ENCODE measurements around the gene MED1. TPM values are rescaled to one million over a fixed set of nuclear protein-coding genes. Genes with fewer than 3 reads are reported as not detected.
A peak's percentile ranks its signal among the peaks of the same experiment; 100 is the strongest.

Gene MED1
- total RNA-seq, 1 donor from 2014 or later: 39.9 TPM

DNA sequence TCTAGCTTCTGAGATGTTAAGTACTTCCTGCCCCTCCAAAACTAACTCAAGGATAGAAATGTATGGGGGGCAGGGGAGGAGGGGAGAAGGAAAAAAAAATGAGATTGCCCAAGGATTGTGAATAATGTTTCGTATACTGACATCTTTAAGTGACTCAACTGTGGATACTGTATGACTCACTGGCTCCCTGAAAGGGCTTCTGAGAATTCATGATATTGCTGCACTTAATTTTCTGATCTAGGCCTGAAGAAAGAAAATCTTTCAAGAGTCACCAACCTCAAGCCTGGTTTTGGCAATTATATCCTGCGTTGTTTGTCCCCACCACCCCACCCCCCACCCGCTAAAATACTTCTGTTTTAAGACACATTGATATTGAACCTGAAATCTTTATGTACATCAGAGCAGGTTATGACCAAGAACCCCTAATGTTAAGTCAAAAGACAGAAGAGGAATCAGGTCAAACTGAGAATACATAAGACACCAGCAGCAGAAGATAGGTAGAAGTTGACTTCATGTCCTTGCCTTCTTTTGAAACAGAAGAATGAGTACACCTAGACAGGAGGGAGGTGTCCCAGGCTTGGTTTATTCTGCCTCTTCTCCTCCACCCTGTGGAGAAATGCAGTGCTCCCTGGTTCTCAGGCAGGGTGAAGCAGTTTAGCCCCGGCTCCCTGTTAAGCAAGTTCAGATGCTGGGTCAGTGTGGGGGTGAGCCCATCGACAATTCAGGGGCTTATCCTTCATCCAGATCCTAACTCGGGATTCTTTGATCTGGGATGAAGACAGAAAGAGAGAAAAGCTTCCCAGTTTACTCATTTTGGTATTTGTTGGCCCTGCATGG is 46.3 kb downstream of the MED1 start:
- H3K4me3 ChIP-seq (ENCODE audit: low read depth, low read length): no peak overlapping the region
- TF ChIP-seq, protein P1, sequence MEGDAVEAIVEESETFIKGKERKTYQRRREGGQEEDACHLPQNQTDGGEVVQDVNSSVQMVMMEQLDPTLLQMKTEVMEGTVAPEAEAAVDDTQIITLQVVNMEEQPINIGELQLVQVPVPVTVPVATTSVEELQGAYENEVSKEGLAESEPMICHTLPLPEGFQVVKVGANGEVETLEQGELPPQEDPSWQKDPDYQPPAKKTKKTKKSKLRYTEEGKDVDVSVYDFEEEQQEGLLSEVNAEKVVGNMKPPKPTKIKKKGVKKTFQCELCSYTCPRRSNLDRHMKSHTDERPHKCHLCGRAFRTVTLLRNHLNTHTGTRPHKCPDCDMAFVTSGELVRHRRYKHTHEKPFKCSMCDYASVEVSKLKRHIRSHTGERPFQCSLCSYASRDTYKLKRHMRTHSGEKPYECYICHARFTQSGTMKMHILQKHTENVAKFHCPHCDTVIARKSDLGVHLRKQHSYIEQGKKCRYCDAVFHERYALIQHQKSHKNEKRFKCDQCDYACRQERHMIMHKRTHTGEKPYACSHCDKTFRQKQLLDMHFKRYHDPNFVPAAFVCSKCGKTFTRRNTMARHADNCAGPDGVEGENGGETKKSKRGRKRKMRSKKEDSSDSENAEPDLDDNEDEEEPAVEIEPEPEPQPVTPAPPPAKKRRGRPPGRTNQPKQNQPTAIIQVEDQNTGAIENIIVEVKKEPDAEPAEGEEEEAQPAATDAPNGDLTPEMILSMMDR (IDR thresholded peaks at IDR 0.05; ENCODE audit: insufficient read depth, low read length, poor library complexity, severe bottlenecking): no peak
- no peaks in the 10 kb centered on the region for H3K36me3 ChIP-seq (ENCODE audit: control insufficient read depth, insufficient read depth, low read length)
- peak; percentile 60 for DNase-seq (ENCODE audit: low read depth)
- H3K27me3 ChIP-seq (ENCODE audit: control insufficient read depth, insufficient read depth, low read length): no peaks in the 10 kb centered on the region

DNA sequence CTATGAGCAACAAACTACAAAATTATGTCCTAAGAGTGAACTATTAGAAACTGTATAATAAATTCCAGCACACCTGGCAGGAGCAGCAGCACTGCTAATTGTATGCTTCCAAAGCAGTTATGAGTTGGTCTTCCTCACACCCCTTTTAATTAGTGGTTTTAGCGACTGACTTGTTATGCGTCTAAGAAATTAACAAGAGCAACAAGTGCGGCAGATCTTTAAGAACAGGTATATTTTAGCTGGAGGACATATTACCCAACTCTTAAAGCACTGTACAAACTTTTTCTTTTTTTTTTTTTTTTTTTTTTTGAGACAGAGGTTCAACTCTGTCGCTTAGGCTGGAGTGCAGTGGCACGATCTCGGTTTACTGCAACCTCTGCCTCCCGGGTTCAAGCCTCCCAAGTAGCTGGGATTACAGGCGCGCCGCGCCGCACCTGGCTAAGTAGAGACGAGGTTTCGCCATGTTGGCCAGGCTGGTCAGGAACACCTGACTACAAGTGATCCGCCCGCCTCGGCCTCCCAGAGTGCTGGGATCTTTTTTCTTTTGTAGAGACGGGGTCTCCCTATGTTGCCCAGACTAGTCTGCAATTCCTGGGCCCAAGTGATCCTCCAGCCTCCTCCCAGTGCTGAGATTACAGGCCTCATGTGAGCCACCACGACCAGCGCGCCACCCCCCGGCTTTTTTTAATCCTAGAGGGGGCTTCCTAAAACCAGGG is 48.0 kb downstream of the MED1 start:
- no peak overlapping the region for H3K4me3 ChIP-seq (ENCODE audit: low read depth, low read length)

DNA sequence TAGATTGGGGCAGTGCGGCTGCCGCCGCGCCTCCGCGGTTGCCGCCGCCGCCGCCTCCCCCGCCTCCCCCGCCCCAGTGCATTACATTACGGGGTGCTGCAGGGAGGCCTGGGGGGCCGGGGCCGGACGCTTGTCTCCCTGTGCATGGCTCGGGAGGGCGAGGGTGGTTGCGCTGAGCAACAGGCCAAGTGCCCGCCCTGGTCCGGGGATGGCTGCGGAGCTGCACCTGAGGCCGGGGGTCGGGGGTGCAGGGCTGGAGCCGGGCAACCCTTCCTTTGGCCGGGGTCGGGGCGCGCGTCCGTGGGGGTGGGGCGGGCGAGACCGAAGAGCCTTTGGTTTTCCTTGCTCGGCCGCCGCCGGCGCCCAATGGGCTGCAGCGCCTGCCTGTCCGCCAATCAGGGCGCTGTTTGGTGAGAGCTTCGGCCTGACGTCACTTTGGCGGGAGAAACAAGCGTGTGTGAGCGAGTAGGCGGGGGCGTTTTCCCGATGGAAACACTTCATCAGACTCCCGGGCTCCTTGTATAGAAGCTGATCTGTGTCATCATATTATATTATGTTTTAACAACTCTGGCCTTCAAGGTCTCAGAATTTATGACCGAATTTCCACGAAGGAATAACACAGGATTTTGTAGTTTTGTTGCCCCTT is 48.7 kb downstream of the MED1 start:
- Histone ChIP-seq H3K36me3 (ENCODE audit: control insufficient read depth, insufficient read depth, low read length) (no peaks in the 10 kb centered on the region), H3K27me3 (ENCODE audit: control insufficient read depth, insufficient read depth, low read length) (no peaks in the 10 kb centered on the region), H3K4me3 (ENCODE audit: low read depth, low read length) (peak overlapping the region; percentile 97)
- peak; percentile 75 for DNase-seq (ENCODE audit: low read depth)
- TF ChIP-seq, protein P1 (IDR thresholded peaks at IDR 0.05; ENCODE audit: insufficient read depth, low read length, poor library complexity, severe bottlenecking): no peak

More for the DNA sequence above, 48.0 kb downstream of the MED1 start:
- no peaks in the 10 kb centered on the region for H3K36me3 ChIP-seq (ENCODE audit: control insufficient read depth, insufficient read depth, low read length)
- TF ChIP-seq, protein P1 (IDR thresholded peaks at IDR 0.05; ENCODE audit: insufficient read depth, low read length, poor library complexity, severe bottlenecking): no peak
- no peaks in the 10 kb centered on the region for H3K27me3 ChIP-seq (ENCODE audit: control insufficient read depth, insufficient read depth, low read length)
- DNase-seq (ENCODE audit: low read depth): no peak

DNA sequence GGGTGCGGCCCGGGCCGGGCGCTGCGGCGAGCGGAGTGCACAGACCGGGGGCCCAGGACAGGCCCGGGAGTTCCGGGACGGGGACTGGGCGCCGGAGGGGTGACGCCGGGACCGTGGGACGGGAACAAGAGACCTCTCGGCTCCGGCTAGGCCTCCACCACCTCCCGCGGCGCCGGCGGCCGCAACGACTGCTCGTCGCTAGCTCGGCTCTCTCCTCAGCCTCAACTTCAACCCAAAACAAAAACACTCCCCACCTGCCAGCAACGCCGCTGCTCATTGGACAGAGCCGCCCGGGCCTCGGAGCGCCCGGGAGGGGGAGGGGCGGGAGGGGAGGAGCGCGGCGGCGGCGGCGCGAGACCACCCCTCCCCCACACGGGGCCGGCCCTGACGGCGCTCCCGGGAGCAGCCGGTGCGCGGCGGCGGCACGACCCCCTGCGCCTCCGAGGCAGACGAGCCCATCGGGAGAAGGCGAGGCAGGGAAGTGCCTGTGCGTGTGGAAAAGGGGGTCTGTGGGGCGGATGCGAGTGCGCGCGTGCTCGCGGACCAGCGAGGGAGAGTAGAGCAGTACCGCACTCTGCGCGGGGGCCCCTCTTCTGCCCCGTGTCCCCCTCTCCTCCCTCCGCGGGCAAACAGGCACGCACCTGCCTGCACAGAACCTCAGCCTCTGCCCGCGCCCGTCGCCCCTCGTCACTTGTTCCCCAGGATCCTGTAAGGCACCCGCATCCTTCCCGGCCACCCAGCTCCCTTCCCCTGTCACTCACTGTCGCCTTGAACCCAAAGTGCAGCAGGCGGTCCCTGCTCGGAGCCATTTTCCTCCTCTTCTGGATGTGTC is 49.4 kb downstream of the MED1 start, which contains the start of gene FBXL20:
FBXL20 (minus strand) TSS at position 215 of the 832 bp plus-strand sequence. CDS start 224 bp downstream, outside the sequence.
- DNase-seq (ENCODE audit: low read depth): peak; percentile 39

More for the DNA sequence above, 49.4 kb downstream of the MED1 start, which contains the start of gene FBXL20:
- TF ChIP-seq, protein P1 (IDR thresholded peaks at IDR 0.05; ENCODE audit: insufficient read depth, low read length, poor library complexity, severe bottlenecking): no peak
- Histone ChIP-seq H3K27me3 (ENCODE audit: control insufficient read depth, insufficient read depth, low read length) (no peaks in the 10 kb centered on the region), H3K36me3 (ENCODE audit: control insufficient read depth, insufficient read depth, low read length) (no peaks in the 10 kb centered on the region), H3K4me3 (ENCODE audit: low read depth, low read length) (peak within 1 kb of the TSS; percentile 97)
